ENCODE results near the gene NYAP2.

Gene NYAP2

DNA sequence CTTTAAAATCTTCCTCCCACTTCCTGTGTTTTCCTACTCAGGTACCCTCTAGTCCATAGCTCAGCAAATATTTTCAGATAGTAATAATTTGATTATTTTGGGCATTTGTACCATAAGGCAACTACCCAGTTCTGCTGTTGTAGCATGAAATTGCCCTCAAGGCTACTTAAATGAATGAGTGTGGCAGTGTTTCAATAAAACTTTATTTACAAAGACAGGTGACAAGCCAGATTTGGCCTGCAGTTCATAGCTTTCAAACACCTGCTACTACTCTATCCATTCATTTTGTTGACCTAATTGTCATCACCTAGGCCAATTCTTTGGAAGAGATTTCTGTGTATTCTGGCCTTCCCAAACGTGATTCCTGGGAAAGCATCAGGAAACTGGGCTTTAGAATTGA, 28.9 kb downstream of the NYAP2 start:
- DNase-seq (ENCODE audit: low read depth) = no peak

DNA sequence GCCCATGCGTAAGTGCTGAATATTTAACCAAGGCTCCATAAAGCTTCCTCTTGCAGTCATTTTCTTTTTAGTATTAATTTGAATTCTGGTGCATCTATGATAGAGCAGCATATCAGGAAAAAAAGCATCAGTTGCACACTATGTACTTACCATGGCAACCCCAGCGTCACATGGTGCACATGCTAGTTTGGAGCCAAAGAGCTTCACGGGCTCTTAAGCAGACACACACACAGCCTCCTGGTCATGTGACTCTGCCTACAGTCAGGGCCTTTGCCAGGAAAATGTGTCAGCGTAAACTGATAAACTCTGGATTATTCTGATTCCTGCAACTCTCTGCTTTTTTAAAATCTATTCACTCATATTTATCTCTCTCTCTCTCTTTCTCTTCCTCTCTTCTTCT, 30.2 kb downstream of the NYAP2 start:
- DNase-seq (ENCODE audit: low read depth) = no peak

DNA sequence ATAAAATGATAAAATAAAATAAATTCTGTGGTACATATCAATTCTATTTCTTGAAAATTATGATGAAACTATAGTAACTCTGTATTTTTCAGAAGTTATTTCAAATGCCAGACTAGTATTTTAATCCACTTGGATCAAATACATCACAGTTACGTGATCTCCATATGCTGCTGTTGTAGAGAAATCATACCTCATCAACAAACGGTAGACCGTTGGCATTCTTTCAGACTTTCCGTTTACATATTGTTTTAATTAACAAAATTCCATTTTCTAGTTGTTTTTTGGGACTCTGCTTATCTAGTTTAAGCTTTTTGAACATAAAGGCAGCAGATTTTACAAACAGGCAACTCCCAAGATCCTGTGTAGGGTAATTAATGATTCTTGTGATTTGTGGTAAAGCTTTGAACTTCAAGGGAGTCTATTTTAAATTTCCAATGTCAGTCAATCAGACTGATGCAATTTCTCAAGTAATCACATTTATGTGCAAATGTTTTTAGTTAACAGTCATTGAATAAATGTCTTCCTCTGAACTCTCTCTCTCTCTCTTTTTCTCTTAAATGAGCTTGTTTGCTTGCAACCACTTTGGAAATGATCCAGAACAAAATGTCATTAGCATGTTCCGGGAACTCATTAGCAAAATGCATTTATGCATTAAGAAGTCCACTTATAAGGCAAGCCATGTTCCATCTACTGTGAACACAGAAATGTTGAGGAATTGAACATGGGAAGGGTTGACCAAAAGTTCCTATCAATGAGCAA, 31.8 kb downstream of the NYAP2 start:
- no peak for DNase-seq (ENCODE audit: low read depth)

DNA sequence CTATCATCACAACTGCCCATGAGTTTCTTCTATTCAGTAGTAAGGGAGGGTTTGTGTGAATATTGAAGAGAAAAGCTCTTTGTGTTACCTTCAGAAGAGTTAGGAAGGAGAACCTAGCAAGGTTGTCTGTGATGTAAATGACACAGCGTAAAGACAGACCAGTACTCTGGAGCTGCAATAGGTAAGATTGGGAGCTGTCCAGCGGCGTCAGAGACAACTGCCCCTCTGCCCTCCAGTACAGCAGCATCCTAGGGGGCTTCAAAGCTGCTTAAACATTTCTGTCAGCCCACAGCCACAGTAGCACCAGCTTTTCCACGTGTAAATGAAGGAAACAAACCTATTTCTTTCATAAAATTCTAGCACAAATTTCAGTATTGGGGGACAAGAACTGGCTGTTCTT, 34.5 kb downstream of the NYAP2 start:
- DNase-seq (ENCODE audit: low read depth) = no peak

DNA sequence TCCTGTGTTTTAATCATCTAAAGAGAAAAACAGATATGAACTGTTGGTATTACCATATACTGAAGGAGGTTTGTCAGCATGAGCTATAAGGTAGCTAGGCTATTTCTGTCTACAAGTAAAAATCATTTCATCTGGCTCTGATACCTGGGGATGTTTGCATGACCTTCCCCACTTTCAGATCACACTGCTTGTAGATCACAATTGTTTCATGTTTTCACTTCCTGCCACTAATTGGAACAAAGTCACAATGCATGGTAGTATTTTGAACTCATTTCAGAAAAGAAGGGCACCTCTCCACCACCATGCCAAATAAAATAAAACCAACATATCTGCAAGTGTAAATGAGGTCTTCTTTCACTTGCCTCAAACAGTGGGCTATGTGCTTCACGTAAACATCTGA, 37.8 kb downstream of the NYAP2 start:
- no peak for DNase-seq (ENCODE audit: low read depth)

DNA sequence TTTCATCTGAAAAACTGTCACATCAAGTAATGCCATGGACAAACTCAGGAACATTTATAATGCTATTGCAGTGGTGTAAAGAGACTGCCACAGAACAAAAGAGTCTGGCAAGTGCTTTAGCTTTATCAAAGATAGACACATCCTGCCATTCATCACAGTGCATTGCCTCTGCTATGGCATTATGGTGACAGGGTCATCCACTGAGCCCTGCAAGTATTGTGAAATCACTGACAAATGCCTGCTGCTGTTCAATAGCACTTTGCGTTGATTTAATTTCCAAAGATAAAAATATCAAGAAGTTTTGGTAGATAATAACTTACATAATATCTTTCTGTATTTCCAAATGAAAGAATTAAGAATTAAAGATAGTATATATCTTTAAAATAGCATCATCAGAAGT, 38.7 kb downstream of the NYAP2 start:
- no peak for DNase-seq (ENCODE audit: low read depth)

DNA sequence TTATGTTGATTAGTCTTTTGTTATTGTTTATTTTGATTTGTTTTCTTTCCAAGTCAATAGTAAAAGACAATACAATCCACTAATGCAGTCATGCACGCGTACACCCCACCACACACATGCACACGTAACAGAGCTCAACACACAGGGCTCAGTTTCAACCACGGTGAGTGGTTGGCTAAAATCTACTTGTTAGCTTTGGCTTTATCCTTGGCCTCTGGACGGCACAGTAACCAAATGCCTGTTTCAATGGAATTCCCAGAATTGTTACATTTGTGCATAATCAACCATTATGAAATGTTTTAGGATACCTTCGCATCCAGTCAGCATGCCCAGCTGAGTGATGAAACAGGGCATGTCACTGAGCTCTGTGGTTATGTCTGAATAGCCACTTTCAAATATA, 53.2 kb downstream of the NYAP2 start:
- DNase-seq (ENCODE audit: low read depth) = no peak

DNA sequence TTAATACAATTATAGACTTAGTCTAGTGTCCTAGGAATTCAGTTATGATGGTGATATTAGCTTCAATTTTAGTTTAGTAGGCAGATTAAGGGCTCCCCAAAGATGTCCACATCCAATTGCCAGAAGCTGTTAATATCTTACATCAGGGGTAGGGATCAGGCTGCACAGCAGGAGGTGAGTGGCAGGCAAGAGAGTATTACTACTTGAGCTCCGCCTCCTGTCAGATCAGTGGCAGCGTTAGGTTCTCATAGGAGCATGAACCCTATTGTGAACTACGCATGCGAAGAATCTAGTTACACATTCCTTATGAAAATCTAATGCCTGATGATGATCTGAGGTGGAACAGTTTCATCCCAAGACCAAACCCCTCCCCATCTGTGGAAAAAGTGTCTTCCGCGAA, 54.9 kb downstream of the NYAP2 start:
- DNase-seq (ENCODE audit: low read depth) = no peak

DNA sequence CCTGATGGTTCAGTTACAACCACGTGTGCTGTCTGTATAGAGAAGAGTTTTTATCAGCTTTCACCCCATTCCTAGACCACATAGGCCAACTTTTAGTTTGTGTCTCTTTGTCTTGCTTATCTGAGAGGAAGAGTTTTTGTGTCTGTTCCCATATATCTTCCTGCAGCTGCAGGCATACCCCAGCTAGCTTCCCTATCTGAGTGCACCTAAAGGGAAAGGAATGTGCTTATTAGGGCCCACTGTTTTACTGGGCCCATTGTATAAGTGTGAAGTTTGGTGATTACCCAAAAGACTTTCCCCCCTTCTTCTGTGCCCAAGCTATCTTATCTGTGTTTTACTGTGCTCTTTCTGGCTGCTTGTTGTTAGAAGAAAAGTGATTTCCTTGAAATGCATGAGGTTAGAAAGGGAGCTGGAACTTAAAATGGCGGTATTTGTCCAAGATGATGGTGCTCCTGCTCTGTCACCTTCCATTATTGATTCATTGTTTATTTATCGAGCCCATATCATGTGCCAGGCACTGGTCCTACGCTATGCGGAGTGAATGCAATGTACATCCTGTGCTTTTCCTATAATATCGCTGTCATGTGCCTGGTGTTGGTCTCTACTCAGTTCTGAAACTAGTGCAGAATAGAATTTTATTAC, 57.2 kb downstream of the NYAP2 start:
- no peak for DNase-seq (ENCODE audit: low read depth)

DNA sequence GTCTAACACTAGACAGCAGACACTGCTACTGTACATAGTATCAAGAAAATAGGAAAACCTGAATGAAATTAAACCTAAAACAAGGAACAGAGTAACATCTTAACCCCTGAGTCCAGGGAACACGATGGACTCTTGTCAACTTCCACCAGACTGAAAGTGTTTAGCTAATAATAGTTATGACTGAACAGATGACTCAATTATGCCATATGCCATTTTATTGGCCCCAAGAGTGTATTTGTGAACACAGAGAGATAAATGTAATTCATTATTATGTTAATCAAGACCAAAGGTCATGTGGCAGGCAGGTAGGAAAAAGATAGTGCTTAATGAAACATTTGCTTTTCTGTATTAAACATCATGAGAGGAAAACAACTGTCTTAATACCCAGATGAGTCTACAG, 58.0 kb downstream of the NYAP2 start:
- DNase-seq (ENCODE audit: low read depth) = no peak

DNA sequence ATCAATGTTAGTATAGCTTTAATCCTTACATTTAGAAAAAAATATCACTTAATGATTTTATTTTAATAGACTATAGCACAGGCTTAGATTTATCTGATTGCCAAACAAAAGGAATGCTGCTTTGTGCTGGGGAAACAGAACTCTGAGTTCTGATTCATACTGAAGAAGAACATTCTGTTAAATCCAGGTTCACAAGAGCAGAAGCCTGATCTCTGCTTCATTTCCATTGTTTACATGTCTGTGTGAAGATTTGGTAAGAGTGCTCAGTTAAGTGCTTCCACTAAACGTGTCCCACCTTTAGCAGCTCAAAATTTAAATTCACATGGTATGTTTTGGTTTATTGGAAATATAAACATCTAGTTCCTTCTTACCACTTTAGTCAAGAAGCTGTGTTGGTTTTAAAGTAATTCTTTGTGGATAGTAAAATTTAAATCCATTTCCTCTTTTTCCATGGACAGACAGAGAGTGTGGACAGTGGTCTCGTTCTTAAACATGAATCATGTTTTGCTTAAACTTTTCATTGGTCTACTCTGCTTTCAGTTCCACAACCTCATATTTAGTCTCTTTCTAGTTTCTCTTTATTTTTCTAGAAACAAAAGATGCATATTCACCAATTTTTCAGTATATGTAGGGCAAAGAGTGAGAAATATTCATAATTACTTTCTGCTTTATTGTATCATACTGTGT, 59.1 kb downstream of the NYAP2 start:
- no peak for DNase-seq (ENCODE audit: low read depth)

DNA sequence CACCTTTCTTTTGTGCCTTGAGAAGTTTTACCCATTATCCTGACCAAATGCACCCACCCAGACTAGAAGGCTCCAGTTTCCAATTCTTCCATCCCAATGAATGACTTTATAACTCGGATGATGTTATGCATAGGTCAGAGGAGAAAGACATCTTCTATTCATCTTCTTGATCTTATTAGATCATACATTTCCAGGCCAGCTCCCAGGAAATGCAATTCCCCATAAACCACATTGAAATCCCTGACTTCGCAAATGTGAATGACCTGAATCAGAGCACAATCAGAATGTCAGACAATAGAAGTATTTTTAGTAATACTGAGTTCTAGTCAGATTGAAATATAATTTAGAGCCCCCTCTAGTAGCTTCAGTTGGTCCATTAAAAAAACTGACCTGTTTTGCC, 62.9 kb downstream of the NYAP2 start:
- DNase-seq (ENCODE audit: low read depth) = no peak

DNA sequence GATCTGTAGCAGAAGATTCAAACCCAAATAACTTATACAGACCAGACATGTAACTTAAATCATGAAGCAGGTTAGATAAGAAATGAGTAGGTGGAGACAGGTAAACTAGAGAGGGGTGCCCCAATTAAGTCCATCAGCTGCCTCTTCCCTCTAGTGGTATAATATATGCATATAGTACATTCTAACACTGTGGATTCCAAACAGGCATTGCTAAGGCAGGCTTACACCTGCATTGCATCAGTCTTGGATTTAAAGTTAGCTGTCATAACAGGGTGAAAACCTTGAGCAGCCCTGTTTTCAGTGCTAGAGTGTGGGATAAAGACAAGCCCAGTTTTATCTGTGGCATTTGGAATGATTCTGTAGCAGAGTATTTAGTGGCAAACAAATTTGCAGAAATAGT, 63.4 kb downstream of the NYAP2 start:
- DNase-seq (ENCODE audit: low read depth) = no peak

DNA sequence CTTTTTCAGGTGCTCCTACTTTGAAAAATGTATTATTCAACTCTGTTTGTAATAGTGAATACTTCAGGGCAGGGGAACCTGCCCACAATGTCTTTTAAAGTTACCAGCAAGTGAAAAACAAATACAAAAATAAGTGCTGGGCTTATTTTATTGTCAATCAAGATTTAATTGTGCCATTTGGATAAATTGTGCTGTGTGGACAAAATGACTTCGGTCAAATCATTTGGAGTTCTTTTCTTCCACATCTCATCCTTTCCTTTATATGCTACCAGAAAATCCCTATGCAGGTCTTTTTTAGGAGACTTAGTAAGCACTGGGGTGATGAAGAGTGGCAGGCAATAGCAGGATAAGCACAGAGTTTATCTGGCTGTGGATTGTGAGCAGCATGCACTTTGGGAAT, 63.9 kb downstream of the NYAP2 start:
- DNase-seq (ENCODE audit: low read depth) = no peak

DNA sequence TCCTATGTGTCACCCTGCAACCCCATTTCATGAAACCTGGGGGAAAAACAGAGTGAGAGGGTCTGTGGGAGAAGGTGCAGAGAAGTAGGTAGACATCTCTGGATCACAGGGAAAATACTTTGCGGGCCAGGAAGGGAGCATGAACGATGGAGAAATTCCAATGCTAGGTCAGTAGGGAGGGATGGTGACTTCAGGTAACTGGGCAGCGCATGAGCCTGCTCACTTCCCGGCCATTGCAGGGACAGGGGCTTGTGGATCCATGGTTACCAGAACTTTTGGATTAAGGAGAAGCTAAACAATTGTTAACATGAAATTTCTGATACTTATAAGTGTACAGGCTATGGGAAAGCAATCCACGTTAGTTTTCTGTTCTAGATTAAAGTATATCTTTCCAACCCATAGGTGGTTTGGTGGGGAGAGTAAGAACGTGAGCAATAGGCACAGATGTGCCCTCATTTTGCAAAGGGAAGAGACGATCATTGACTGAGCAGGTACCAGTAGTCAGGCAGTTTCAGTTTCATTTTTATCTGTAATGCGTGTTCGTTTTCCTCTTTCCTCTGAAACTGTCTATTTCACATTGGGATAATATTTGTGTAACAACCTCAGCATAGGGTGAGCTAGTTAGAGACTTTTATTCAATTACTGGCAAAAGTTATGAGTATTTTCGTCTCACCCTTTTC, 65.0 kb downstream of the NYAP2 start:
- no peak for DNase-seq (ENCODE audit: low read depth)

DNA sequence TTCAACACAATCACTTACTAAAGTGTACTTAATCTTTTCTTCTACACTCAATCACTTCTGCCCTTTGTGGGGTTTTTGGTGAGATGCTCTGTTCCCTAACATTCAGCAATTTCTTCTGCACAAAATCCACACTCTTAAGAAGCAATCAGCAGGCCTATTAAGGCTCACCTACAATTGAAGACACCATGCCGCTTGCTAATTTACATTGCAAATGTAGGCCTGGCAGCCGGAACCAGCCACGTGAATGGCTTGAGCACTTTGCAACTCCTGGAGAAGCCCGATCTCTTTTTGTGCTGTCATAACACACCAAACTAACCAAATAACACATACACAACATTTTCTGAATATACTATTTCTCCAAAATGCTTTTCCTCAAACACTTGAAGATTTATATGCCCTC, 66.3 kb downstream of the NYAP2 start:
- no peak for DNase-seq (ENCODE audit: low read depth)

DNA sequence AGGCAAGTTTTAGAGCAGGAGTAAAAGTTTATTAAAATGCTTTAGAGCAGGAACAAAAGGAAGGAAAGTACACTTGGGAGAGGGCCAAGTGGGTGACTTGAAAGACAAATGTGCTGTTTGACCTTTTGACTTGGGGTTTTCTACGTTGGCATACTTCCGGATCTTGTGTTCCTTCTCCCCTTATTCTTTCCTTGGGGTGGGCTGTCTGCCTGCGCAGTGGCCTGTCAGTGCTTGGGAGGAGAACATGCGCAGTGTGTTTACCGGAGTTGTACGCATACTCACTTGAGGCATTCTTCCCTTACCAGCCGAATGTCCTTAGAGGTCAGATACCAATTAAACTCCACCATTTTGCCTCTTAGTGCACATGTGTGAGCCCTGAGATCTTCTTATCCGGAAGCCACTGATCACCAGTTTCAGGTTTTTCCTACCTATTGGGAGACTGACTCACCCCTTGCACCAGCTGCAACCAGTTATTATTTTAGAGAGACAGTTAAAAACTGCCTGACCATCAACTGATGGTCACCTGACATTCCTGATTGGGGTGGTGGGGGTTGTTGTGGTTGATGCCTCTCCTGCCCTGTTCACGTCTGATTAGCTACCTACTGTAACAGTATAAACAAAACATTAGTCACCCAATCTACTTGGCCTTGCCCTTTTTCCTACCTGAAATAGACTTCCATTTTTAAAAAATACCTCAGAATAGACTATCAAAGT, 67.5 kb downstream of the NYAP2 start:
- no peak for DNase-seq (ENCODE audit: low read depth)

DNA sequence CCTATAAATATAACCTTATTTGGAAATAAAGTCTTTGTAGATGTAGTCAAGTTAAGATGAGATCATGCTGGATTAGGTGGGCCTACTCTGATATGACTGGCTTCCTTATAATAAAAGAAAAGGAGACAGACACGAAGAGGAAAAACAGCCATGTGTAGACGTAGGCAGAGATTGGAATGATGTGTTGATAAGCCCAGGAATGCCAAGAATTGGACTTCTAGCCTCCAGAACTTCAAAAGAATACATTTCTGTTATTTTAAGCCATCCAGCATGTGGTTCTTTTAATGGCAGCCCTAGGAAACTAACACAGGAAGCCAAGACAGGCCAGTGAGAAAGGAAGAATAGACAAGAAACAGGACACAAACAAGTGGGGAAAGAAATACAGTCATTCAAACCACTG, 68.6 kb downstream of the NYAP2 start:
- no peak for DNase-seq (ENCODE audit: low read depth)

DNA sequence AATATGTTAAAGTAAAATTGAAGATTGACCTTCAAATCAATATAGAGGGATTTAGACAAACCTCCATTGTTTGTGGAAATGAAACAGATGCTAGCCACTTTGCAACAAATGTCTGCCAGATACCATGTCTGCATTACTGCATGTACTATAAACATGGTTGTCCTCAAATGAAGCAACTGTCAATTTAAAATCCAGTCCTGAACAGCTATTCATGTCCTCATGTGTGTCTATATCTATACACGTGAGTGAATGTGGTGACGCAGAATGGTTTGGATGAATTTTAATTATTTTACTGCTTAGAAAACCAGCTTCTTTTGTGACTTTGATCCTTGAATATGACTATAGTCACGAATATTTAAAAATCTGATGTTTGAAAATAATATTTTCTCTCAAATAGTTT, 71.5 kb downstream of the NYAP2 start:
- DNase-seq (ENCODE audit: low read depth) = no peak

DNA sequence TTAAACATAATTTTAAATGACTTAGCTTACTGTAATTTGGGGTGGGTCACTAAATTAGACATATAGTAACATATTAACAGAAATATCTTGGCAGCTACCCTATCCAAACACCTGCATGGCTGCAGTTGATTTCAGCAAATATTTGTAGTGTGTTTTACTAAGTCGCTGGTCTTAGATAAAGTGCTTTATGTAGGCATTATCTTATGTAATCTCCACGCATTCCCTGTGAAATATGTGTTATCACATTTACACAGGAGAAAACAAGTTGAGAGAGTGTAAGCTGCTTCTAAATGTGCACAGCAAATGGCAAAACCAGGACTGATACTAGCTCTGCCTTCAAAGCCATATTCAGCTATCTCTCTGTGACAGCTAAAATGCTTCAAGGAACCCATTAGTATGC, 72.0 kb downstream of the NYAP2 start:
- DNase-seq (ENCODE audit: low read depth) = no peak

DNA sequence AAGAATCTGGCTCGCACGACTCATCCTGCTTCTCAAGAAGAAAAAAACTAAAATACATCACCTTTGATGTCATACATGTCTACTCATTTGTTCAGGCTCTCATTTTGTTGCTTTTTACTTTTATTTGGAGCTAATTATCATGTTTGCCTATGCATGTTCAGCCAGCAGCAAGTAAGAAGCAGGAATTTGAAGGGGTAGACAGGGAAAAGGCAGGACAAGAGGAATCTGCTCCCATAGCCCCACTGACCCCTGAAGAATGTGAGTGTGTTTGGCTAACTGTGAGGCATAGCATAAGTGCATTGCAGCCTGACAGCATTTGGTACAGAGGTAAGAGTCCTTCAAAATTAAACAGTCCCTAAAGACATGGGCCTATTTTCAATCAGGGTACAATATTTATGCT, 72.7 kb downstream of the NYAP2 start:
- no peak for DNase-seq (ENCODE audit: low read depth)

DNA sequence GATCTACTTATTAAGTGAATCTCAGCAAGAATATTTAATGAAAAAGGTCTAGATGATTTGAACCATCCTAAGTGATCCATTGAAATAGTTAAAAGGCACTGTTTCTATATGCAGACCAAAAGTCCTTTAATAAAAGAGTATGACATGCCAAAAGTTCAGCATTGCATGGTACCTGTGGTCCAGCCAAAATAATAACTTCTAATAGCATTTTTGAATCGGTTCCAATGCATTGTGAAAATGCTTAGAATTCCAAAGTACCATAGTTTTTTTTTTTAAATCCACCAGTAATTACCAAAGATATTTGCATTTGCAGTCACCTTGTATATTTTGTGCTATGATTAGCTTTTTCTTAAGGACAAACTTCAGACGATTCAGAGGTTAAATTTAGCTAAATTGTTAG, 79.9 kb downstream of the NYAP2 start:
- DNase-seq (ENCODE audit: low read depth) = no peak
